Ishikawa (cell line): ENCODE data around the gene SLC43A3.

Experiments
- CEBPB ChIP-seq: IDR thresholded peaks from 2 replicates; pipeline ENCODE4 v1.6.1; 2012
- CREB1 ChIP-seq: IDR thresholded peaks from 2 replicates; pipeline ENCODE4 v1.6.1; 2012; ENCODE audit warnings: low read depth
- EGR1 ChIP-seq: IDR thresholded peaks from 2 replicates; pipeline ENCODE4 v1.6.1; 2012
- EP300 ChIP-seq: IDR thresholded peaks from 2 replicates; pipeline ENCODE4 v1.6.1; 2012; ENCODE audit warnings: borderline replicate concordance
- FOXM1 ChIP-seq: IDR thresholded peaks from 2 replicates; pipeline ENCODE4 v1.6.1; 2012; ENCODE audit warnings: low read depth, borderline replicate concordance
- MAX ChIP-seq: IDR thresholded peaks from 2 replicates; pipeline ENCODE4 v1.6.1; 2012
- NFIC ChIP-seq: IDR thresholded peaks from 2 replicates; pipeline ENCODE4 v1.6.1; 2012
- RAD21 ChIP-seq: IDR thresholded peaks from 2 replicates; pipeline ENCODE4 v1.6.1; 2012; ENCODE audit warnings: low read depth
- REST ChIP-seq: IDR thresholded peaks from 2 replicates; pipeline ENCODE4 v1.6.1; 2012; ENCODE audit warnings: low read depth, mild to moderate bottlenecking
- TAF1 ChIP-seq: IDR thresholded peaks from 2 replicates; pipeline ENCODE4 v1.6.1; 2012; ENCODE audit warnings: low read depth, mild to moderate bottlenecking
- TCF12 ChIP-seq: IDR thresholded peaks from 2 replicates; pipeline ENCODE4 v1.6.1; 2012; ENCODE audit warnings: low read depth
- TEAD4 ChIP-seq: IDR thresholded peaks from 2 replicates; pipeline ENCODE4 v1.6.1; 2012
- USF1 ChIP-seq: IDR thresholded peaks from 2 replicates; pipeline ENCODE4 v1.6.1; 2012
- YY1 ChIP-seq: IDR thresholded peaks from 2 replicates; pipeline ENCODE4 v1.6.1; 2012; ENCODE audit warnings: low read depth
- ZBTB7A ChIP-seq: IDR thresholded peaks from 2 replicates; pipeline ENCODE4 v1.6.1; 2012; ENCODE audit warnings: low read depth

Gene SLC43A3

GRCh38 chr11:57391539-57391938 is 35.4 kb downstream of the SLC43A3 start:
- TF ChIP-seq CREB1, result no peak
- TF ChIP-seq REST, result no peak
- TF ChIP-seq MAX, result no peak
- TF ChIP-seq ZBTB7A, result no peak
- TF ChIP-seq TCF12, result no peak
- TF ChIP-seq NFIC, result no peak
- TF ChIP-seq CEBPB, result no peak
- no peak for TF ChIP-seq TAF1
- TF ChIP-seq EGR1, result no peak
- TF ChIP-seq TEAD4, result no peak
- no peak for TF ChIP-seq FOXM1
- no peak for TF ChIP-seq USF1
- no peak for TF ChIP-seq RAD21

- TF ChIP-seq MAX (no peak), TAF1 (no peak), TEAD4 (no peak), TCF12 (no peak), FOXM1 (no peak), NFIC (no peak), YY1 (no peak), REST (no peak), USF1 (no peak), EP300 (no peak), ZBTB7A (no peak), CEBPB (no peak), EGR1 (no peak), RAD21 (no peak), CREB1 (no peak)
Observed at GRCh38 chr11:57391111-57391510, 35.8 kb downstream of the SLC43A3 start.

- TF ChIP-seq TEAD4 (no peak), CEBPB (no peak), REST (no peak), YY1 (no peak), EGR1 (no peak), TAF1 (no peak), MAX (no peak), ZBTB7A (no peak)
Observed at GRCh38 chr11:57390535-57390934, 36.4 kb downstream of the SLC43A3 start, which contains the start of gene PRG2. TSS of gene PRG2 (minus strand) at chr11:57390650. CDS start at chr11:57389944, 706 bp downstream.

GRCh38 chr11:57387289-57388030 is 39.5 kb downstream of the SLC43A3 start:
- TF ChIP-seq EGR1 (no peak), ZBTB7A (no peak), USF1 (no peak), REST (no peak), MAX (no peak), FOXM1 (no peak), YY1 (no peak), EP300 (no peak), RAD21 (no peak), CREB1 (no peak), TEAD4 (no peak), CEBPB (no peak), TAF1 (no peak)
